IMR-90 (cell line): Measurements from ENCODE around the gene ZSWIM9. TPM values are rescaled to one million over a fixed set of nuclear protein-coding genes. Genes with fewer than 3 reads are reported as not detected.

Experiments used
- ATAC-seq: fragments of 200-7000 bp; cut with Tn5 transposase; 2 replicates; pipeline ENCODE4 v1.9.1; 2020; ENCODE audit warnings: low read depth, mild to moderate bottlenecking, moderate library complexity
- BruUV-seq: library from RNA; stranded (reverse); fragments of 400-500 nt; replicated peaks from 2 replicates; lab custom pipeline; 2021; lab: Mats Ljungman, UMichigan
- CTCF ChIA-PET: fragments of 300-600 bp; formaldehyde crosslinking; extraction: SDS; loops from one replicate; lab custom pipeline; 2021; ENCODE audit warnings: antibody characterized with exemption; lab: Yijun Ruan, JAX
- POLR2A ChIA-PET: fragments of 300-600 bp; sonication (Branson Sonifier 250); formaldehyde crosslinking; loops from one replicate; lab custom pipeline; 2022; ENCODE audit warnings: antibody characterized with exemption; ENCODE audit not compliant: unreplicated experiment; lab: Charles Lee
- DNase-seq: peaks from one replicate; pipeline ENCODE4 v3.0.0; 2013
- H2AFZ ChIP-seq: replicated peaks from 2 replicates; pipeline ENCODE3; 2013; ENCODE audit warnings: low read length, mild to moderate bottlenecking; ENCODE audit not compliant: poor library complexity
- H2AK5ac ChIP-seq: 2 replicates; pipeline ENCODE4 v1.6.1; 2013; ENCODE audit warnings: low read depth, low read length, inconsistent platforms
- H2AK9ac ChIP-seq: replicated peaks from 2 replicates; pipeline ENCODE3; 2013; ENCODE audit warnings: mild to moderate bottlenecking, low read depth, low read length, moderate library complexity; ENCODE audit not compliant: poor library complexity
- H2BK120ac ChIP-seq: 2 replicates; pipeline ENCODE4 v1.6.1; 2013; ENCODE audit warnings: low read depth, low read length, inconsistent platforms
- H2BK15ac ChIP-seq: 3 replicates; pipeline ENCODE4 v1.6.1; 2013; ENCODE audit warnings: low read depth, low read length, inconsistent platforms
- H2BK20ac ChIP-seq: 2 replicates; pipeline ENCODE4 v1.6.1; 2013; ENCODE audit warnings: low read depth, mild to moderate bottlenecking, inconsistent platforms, low read length, moderate library complexity
- H2BK5ac ChIP-seq: 2 replicates; pipeline ENCODE4 v1.6.1; 2013; ENCODE audit warnings: mild to moderate bottlenecking, low read depth, low read length, inconsistent platforms; ENCODE audit not compliant: poor library complexity, severe bottlenecking
- H3K14ac ChIP-seq: replicated peaks from 2 replicates; pipeline ENCODE4 v1.6.1; 2013; ENCODE audit warnings: low read depth, low read length, inconsistent platforms
- H3K18ac ChIP-seq: 2 replicates; pipeline ENCODE4 v1.6.1; 2013; ENCODE audit warnings: low read depth, low read length, control low read depth
- H3K23ac ChIP-seq: 2 replicates; pipeline ENCODE4 v1.6.1; 2013; ENCODE audit warnings: low read depth, low read length, inconsistent platforms
- H3K27ac ChIP-seq: 2 replicates; pipeline ENCODE4 v1.5.1; 2013; ENCODE audit warnings: mild to moderate bottlenecking, control low read depth, low read length; ENCODE audit not compliant: insufficient read depth
- H3K27me3 ChIP-seq: 2 replicates; pipeline ENCODE4 v1.6.1; 2013; ENCODE audit warnings: low read length; ENCODE audit not compliant: control insufficient read depth, insufficient read depth
- H3K36me3 ChIP-seq: 2 replicates; pipeline ENCODE4 v1.6.1; 2013; ENCODE audit warnings: low read length, mixed read lengths; ENCODE audit not compliant: control insufficient read depth, insufficient read depth
- H3K4ac ChIP-seq: 2 replicates; pipeline ENCODE4 v1.6.1; 2013; ENCODE audit warnings: low read depth, low read length, inconsistent platforms
- H3K4me1 ChIP-seq: 2 replicates; pipeline ENCODE4 v1.6.1; 2013; ENCODE audit warnings: low read length, mixed read lengths; ENCODE audit not compliant: control insufficient read depth, insufficient read depth
- H3K4me2 ChIP-seq: 2 replicates; pipeline ENCODE4 v1.6.1; 2013; ENCODE audit warnings: low read depth, mild to moderate bottlenecking, control low read depth, low read length, moderate library complexity
- H3K4me3 ChIP-seq: 2 replicates; pipeline ENCODE4 v1.5.1; 2013; ENCODE audit warnings: low read depth, mild to moderate bottlenecking, control low read depth, low read length, moderate library complexity; ENCODE audit not compliant: insufficient read depth
- H3K56ac ChIP-seq: 2 replicates; pipeline ENCODE4 v1.6.1; 2013; ENCODE audit warnings: low read length, inconsistent platforms; ENCODE audit not compliant: insufficient read depth; ENCODE audit errors: extremely low read depth
- H3K79me1 ChIP-seq, 2 experiments: 2 replicates each; pipeline ENCODE4 v1.6.1; 2013; ENCODE audit warnings: low read length in 2 of 2, inconsistent platforms in 1 of 2, low read depth in 1 of 2
- H3K9ac ChIP-seq: 2 replicates; pipeline ENCODE4 v1.6.1; 2013; ENCODE audit warnings: low read depth, low read length, control low read depth
- H3K9me1 ChIP-seq: 2 replicates; pipeline ENCODE4 v1.6.1; 2013; ENCODE audit warnings: low read length, inconsistent platforms; ENCODE audit not compliant: insufficient read depth
- H3K9me3 ChIP-seq: 2 replicates; pipeline ENCODE4 v1.6.1; 2013; ENCODE audit warnings: low read length; ENCODE audit not compliant: control insufficient read depth, insufficient read depth
- H4K20me1 ChIP-seq: 2 replicates; pipeline ENCODE4 v1.6.1; 2013; ENCODE audit warnings: low read length, inconsistent platforms; ENCODE audit not compliant: insufficient read depth
- H4K5ac ChIP-seq: 2 replicates; pipeline ENCODE4 v1.6.1; 2013; ENCODE audit warnings: mild to moderate bottlenecking, low read depth, low read length, control low read depth
- H4K8ac ChIP-seq, 2 experiments: 2 replicates each; pipeline ENCODE4 v1.6.1; 2013; ENCODE audit warnings: low read depth in 2 of 2, low read length in 2 of 2, control low read depth in 1 of 2, inconsistent platforms in 1 of 2
- H4K91ac ChIP-seq: 2 replicates; pipeline ENCODE4 v1.6.1; 2013; ENCODE audit warnings: low read depth, low read length, inconsistent platforms; ENCODE audit not compliant: insufficient read depth
- MAFK ChIP-seq: IDR thresholded peaks from 2 replicates; pipeline ENCODE4 v1.6.1; 2012; ENCODE audit warnings: low read depth, low read length, improper control_type of control experiment
- RCOR1 ChIP-seq: IDR thresholded peaks from 2 replicates; pipeline ENCODE4 v1.6.1; 2012; ENCODE audit warnings: mild to moderate bottlenecking, low read length, improper control_type of control experiment; ENCODE audit not compliant: insufficient replicate concordance
- RFX5 ChIP-seq: IDR thresholded peaks from 2 replicates; pipeline ENCODE4 v1.8.0; 2012; ENCODE audit warnings: low read depth, mild to moderate bottlenecking, low read length, moderate library complexity
- WGBS, 2 experiments: methylation state at CpG; one replicate each; pipeline versions ENCODE4 v1.1.5 to v1.1.7; 2013; ENCODE audit warnings: missing lambda C conversion rate in 2 of 2; ENCODE audit not compliant: insufficient read length in 1 of 2; ENCODE audit errors: extremely low coverage in 2 of 2; 5-methylcytosine and 5-hydroxymethylcytosine counted together
- dilution Hi-C: fragments of 300-500 bp; cut with HindIII; formaldehyde crosslinking; loops from one replicate; pipeline ENCODE4 v1.14.3; 2018; ENCODE audit warnings: low sequenced_read_pairs; ENCODE audit not compliant: unreplicated experiment
- in situ Hi-C: fragments of 300-500 bp; cut with MboI; formaldehyde crosslinking; loops from 3 replicates; pipeline ENCODE4 v1.14.3; 2019; ENCODE audit warnings: low sequenced_read_pairs, inconsistent platforms, mixed read lengths
- intact Hi-C: fragments of 100-400 bp; cut with micrococcal nuclease; formaldehyde crosslinking; loops from 2 replicates; pipeline ENCODE4 v1.10.0; 2022
- polyA plus RNA-seq, 3 experiments: library from polyadenylated mRNA; depleted of rRNA; stranded (reverse); fragments of >200 nt; gene quantifications; 2 replicates each; pipeline ENCODE4 v1.2.3, GENCODE V29; 2012; ENCODE audit warnings: low replicate concordance in 1 of 3
- total RNA-seq: library from RNA; depleted of rRNA; stranded (reverse); fragments of >200 nt; gene quantifications from 2 replicates; pipeline ENCODE4 v1.2.3, GENCODE V29; 2012

Gene ZSWIM9
- total and polyA plus RNA-seq, 2 of the 4 experiments (the other 2 are of a cell fraction), result 0.54 to 2.2 TPM

- Histone ChIP-seq H3K27me3 (no peaks in the 10 kb centered on the region), H3K9me1 (no peaks in the 10 kb centered on the region), H3K27ac (no peak overlapping the region), H4K91ac (no peak overlapping the region), H2BK20ac (no peak overlapping the region), H3K14ac (no peak overlapping the region), H2AK5ac (no peak overlapping the region), H3K56ac (no peak overlapping the region), H3K9ac (no peak overlapping the region), H3K9me3 (no peaks in the 10 kb centered on the region), H3K4ac (no peak overlapping the region), H3K18ac (no peak overlapping the region), H3K36me3 (peaks cover 17% of the 10 kb centered on the region), H3K4me3 (no peak overlapping the region), H2BK5ac (no peak overlapping the region), H3K79me1 (no peaks in the 10 kb centered on the region; a peak in 1 of 4 replicates), H2BK120ac (no peak overlapping the region), H4K8ac (no peak overlapping the region), H2AK9ac (no peak overlapping the region), H3K4me2 (no peak overlapping the region), H2BK15ac (no peak overlapping the region), H4K20me1 (no peaks in the 10 kb centered on the region; the same call in 1 of the 2 replicates), H2AFZ (no peak overlapping the region), H4K5ac (no peak overlapping the region), H3K23ac (no peak overlapping the region), H3K4me1 (no peaks in the 10 kb centered on the region)
- TF ChIP-seq RCOR1, result no peak
- TF ChIP-seq RFX5, result no peak
- TF ChIP-seq MAFK, result no peak
- CTCF ChIA-PET, result no interaction called here
- POLR2A ChIA-PET, result no interaction called here
- WGBS, 2 experiments, result 60% methylated on average over 2 of the region's 12 CpGs; no CpG with 5 or more reads in 1 of the 2 experiments
- intact Hi-C loops, result no loop called here
- DNase-seq (no peak), ATAC-seq (no peak)
- BruUV-seq, result no TSS peak
- dilution Hi-C loops, result no loop called here
- in situ Hi-C loops, result loop anchor here (5.0 to 10.0 kb wide), 2 partner anchors 51 to 193 kb away; no protein-coding TSS in a partner anchor
Measured at GRCh38 chr19:48158210-48158790, 12.2 kb upstream of the ZSWIM9 start.
